Measurements from ENCODE around the gene MPDU1.

DNA sequence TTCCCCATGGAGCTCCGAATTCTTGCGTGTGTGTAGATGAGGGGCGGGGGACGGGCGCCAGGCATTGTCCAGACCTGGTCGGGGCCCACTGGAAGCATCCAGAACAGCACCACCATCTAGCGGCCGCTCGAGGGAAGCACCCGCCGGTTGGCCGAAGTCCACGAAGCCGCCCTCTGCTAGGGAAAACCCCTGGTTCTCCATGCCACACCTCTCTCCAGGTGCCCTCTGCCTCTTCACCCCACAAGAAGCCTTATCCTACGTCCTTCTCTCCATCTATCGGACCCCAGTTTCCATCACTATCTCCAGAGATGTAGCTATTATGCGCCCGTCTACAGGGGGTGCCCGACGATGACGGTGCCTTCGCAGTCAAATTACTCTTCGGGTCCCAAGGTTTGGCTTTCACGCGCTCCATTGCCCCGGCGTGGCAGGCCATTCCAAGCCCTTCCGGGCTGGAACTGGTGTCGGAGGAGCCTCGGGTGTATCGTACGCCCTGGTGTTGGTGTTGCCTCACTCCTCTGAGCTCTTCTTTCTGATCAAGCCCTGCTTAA is 22.6 kb upstream of the MPDU1 start:
- no peak for TF ChIP-seq EZH2 (IDR thresholded peaks at IDR 0.05)
- no peak for TF ChIP-seq POLR2AphosphoS5 (IDR thresholded peaks at IDR 0.05; ENCODE audit: borderline replicate concordance, low read depth, low read length)
